ENCODE data around the gene ANKHD1. TPM values are rescaled to one million over a fixed set of nuclear protein-coding genes. Genes with fewer than 3 reads are reported as not detected.
A peak's percentile ranks its signal among the peaks of the same experiment; 100 is the strongest.

Gene ANKHD1
- total and polyA plus RNA-seq, 2 of the 8 experiments (the other 6 are each of a cell fraction or from before 2014, with no cell fraction given): 69.9 to 108 TPM

DNA sequence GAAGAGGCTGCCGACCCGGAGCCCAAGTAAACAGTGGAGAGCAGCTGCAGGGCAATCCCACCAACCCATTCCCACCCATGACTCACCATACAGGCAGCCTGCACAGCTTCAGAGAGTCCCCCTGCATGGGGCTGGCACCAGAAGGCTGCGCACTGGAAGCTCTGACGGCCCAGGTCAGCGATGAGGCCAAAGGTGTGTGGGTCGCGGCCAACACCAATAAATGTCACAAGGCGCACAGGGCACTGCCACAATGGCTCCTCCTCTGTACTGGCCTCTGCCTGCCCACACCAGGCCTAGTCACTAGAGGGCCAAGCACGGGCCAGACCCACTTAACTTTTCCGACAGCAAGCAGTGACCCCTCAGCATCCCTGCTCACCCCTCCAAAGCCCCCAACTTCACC lies 158.6 kb downstream of the ANKHD1 start:
- Histone ChIP-seq H3K14ac (ENCODE audit: insufficient read length) (no peak overlapping the region), H4K5ac (ENCODE audit: insufficient read length, low read depth, low read length) (no peak overlapping the region), H2BK5ac (ENCODE audit: low read depth, low read length) (no peak overlapping the region), H3K27ac (ENCODE audit: low read depth, low read length) (no peak overlapping the region), H4K91ac (replicated peaks; ENCODE audit: insufficient read length, low read length) (no peak overlapping the region), H2BK12ac (ENCODE audit: low read depth, low read length) (no peak overlapping the region), H3K79me1 (ENCODE audit: low read depth, low read length) (peaks cover 9% of the 10 kb centered on the region), H3K4me2 (ENCODE audit: insufficient read depth in 1 of 2, low read depth in 2 of 2, low read length in 2 of 2) (no peak overlapping the region), H3K4ac (replicated peaks; ENCODE audit: insufficient read length, low read depth, low read length) (no peak overlapping the region), H3K9ac (replicated peaks in 1 of 4; ENCODE audit: extremely low read depth in 1 of 4, low read depth in 3 of 4, low read length in 3 of 4) (no peak overlapping the region), H2BK120ac (replicated peaks; ENCODE audit: low read depth, low read length) (no peak overlapping the region), H3K27me3 (replicated peaks in 1 of 4; ENCODE audit: control insufficient read depth in 3 of 4, extremely low read depth in 1 of 4, insufficient read depth in 3 of 4, low read length in 3 of 4) (no peaks in the 10 kb centered on the region; a peak in 1 of 7 replicates), H3K79me2 (ENCODE audit: control insufficient read depth in 1 of 2, insufficient read depth in 2 of 2, low read length in 2 of 2) (peaks cover 10 to 24% of the 10 kb centered on the region in 2 experiments; a peak in 3 of 4 replicates), H2BK20ac (ENCODE audit: low read length) (no peak overlapping the region), H3K4me1 (replicated peaks in 1 of 4; ENCODE audit: control insufficient read depth in 3 of 4, insufficient read depth in 4 of 4, low read length in 3 of 4) (peaks cover 4 to 11% (median 7%) of the 10 kb centered on the region in 4 experiments; a peak in 6 of 7 replicates), H3K36me3 (ENCODE audit: control insufficient read depth in 2 of 4, insufficient read depth in 4 of 4, low read length in 3 of 4) (no peaks in the 10 kb centered on the region), H3K23me2 (ENCODE audit: low read depth, low read length) (peaks cover 18% of the 10 kb centered on the region), H4K20me1 (replicated peaks in 1 of 2; ENCODE audit: control insufficient read depth in 1 of 2, insufficient read depth in 2 of 2, low read length in 2 of 2) (peaks cover 0 to 1% of the 10 kb centered on the region in 2 experiments), H3K18ac (ENCODE audit: extremely low read depth, low read length) (no peak overlapping the region), H3K56ac (replicated peaks; ENCODE audit: insufficient read length, low read depth, low read length) (no peak overlapping the region), H3K23ac (ENCODE audit: insufficient read length) (no peak overlapping the region), H4K8ac (ENCODE audit: extremely low read depth, insufficient read depth, low read length) (no peak overlapping the region; the same call in 1 of the 2 replicates), H3K9me3 (ENCODE audit: insufficient read depth in 2 of 2, low read depth in 1 of 2, low read length in 1 of 2) (no peaks in the 10 kb centered on the region), H2AK5ac (ENCODE audit: low read depth, low read length) (no peak overlapping the region), H2AFZ (ENCODE audit: low read length) (no peak overlapping the region), H2BK15ac (ENCODE audit: low read length) (no peak overlapping the region), H3K4me3 (ENCODE audit: extremely low read depth in 1 of 4, insufficient read depth in 2 of 4, low read depth in 3 of 4, low read length in 4 of 4) (no peak overlapping the region)
- DNase-seq (ENCODE audit: low read depth in 1 of 2, low spot score in 2 of 2): no peak
- ChIA-PET POLR2A (ENCODE audit: partially characterized antibody) (interaction anchor here (10.8 kb wide), 1 partner anchor 14 kb away, joined by 191 read pairs; the partner anchor contains the start of gene EIF4EBP3), CTCF (ENCODE audit: partially characterized antibody) (interaction anchor here (0.6 to 3.7 kb wide), 3 partner anchors 12 to 150 kb away, joined by 4 to 19 read pairs (median 16); partner anchors contain the start of gene EIF4EBP3)
- WGBS, 2 experiments (ENCODE audit: extremely low coverage in 1 of 2, insufficient coverage in 1 of 2, insufficient read length in 1 of 2, insufficient replicate concordance in 2 of 2, low coverage in 1 of 2, low lambda C conversion rate in 2 of 2, missing lambda C conversion rate in 1 of 2): 93% methylated on average over 10 of the region's 10 CpGs; no CpG with 5 or more reads in 1 of the 2 experiments
- TF ChIP-seq TBP (IDR thresholded peaks at IDR 0.05; ENCODE audit: low read depth, low read length): no peak
- TF ChIP-seq, protein P1, sequence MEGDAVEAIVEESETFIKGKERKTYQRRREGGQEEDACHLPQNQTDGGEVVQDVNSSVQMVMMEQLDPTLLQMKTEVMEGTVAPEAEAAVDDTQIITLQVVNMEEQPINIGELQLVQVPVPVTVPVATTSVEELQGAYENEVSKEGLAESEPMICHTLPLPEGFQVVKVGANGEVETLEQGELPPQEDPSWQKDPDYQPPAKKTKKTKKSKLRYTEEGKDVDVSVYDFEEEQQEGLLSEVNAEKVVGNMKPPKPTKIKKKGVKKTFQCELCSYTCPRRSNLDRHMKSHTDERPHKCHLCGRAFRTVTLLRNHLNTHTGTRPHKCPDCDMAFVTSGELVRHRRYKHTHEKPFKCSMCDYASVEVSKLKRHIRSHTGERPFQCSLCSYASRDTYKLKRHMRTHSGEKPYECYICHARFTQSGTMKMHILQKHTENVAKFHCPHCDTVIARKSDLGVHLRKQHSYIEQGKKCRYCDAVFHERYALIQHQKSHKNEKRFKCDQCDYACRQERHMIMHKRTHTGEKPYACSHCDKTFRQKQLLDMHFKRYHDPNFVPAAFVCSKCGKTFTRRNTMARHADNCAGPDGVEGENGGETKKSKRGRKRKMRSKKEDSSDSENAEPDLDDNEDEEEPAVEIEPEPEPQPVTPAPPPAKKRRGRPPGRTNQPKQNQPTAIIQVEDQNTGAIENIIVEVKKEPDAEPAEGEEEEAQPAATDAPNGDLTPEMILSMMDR (IDR thresholded peaks at IDR 0.05; ENCODE audit: control extremely low read depth in 1 of 3, insufficient read depth in 1 of 3, low read depth in 1 of 3, low read length in 3 of 3): peak in 1 of 3 experiments; percentile 11; a peak in 1 of 4 replicates
- FAIRE-seq: no peak

All from H1 (cell line).